Spleen (tissue), 11 donors: ENCODE data around the gene RHOF. TPM values are rescaled to one million over a fixed set of nuclear protein-coding genes. Genes with fewer than 3 reads are reported as not detected.
A peak's percentile ranks its signal among the peaks of the same experiment; 100 is the strongest.

Experiments used
- DNase-seq: peaks from one replicate; pipeline ENCODE4 v3.0.0-alpha.2; 2020
- H3K27ac ChIP-seq, 8 donors: fragments of 200-600 bp; sonication (generic) in 7 of 8; 1 replicate in 4 of 8; 2 replicates in 4 of 8; pipeline versions ENCODE4 v1.5.0 to v1.8.0; 2016 to 2021; ENCODE audit warnings: inconsistent platforms in 4 of 8, mild to moderate bottlenecking in 4 of 8, moderate library complexity in 1 of 8
- H3K27me3 ChIP-seq, 7 donors: fragments of 200-600 bp; sonication (generic) in 6 of 7; replicated peaks in 1 of 7; 1 replicate in 4 of 7; 2 replicates in 3 of 7; pipeline versions ENCODE4 v1.5.0 to v1.8.0; 2016 to 2021; ENCODE audit warnings: inconsistent platforms in 3 of 7, mild to moderate bottlenecking in 1 of 7
- H3K36me3 ChIP-seq, 6 donors: fragments of 200-600 bp; sonication (generic) in 5 of 6; 1 replicate in 4 of 6; 2 replicates in 2 of 6; pipeline versions ENCODE4 v1.5.0 to v1.8.0; 2016 to 2021; ENCODE audit warnings: inconsistent platforms in 2 of 6
- H3K4me1 ChIP-seq, 6 donors: fragments of 200-600 bp; sonication (generic) in 5 of 6; 1 replicate in 3 of 6; 2 replicates in 3 of 6; pipeline versions ENCODE4 v1.5.0 to v1.8.0; 2016 to 2021; ENCODE audit warnings: inconsistent platforms in 3 of 6
- H3K4me3 ChIP-seq, 8 donors: fragments of 200-600 bp; sonication (generic) in 7 of 8; 1 replicate in 4 of 8; 2 replicates in 4 of 8; pipeline versions ENCODE4 v1.5.0 to v1.8.0; 2016 to 2021; ENCODE audit warnings: inconsistent platforms in 4 of 8, mild to moderate bottlenecking in 4 of 8, moderate library complexity in 2 of 8
- H3K9me3 ChIP-seq, 8 donors: fragments of 200-600 bp; sonication (generic) in 7 of 8; 1 replicate in 4 of 8; 2 replicates in 4 of 8; pipeline versions ENCODE4 v1.5.0 to v1.8.0; 2016 to 2021; ENCODE audit warnings: inconsistent platforms in 4 of 8
- POLR2A ChIP-seq, 3 donors: fragments of 450-650 bp; IDR thresholded peaks; one replicate each; pipeline ENCODE4 v1.5.1; 2017; ENCODE audit warnings: antibody characterized with exemption in 3 of 3, mild to moderate bottlenecking in 1 of 3
- POLR2AphosphoS5 ChIP-seq, 3 donors: sonication (generic); formaldehyde crosslinking; IDR thresholded peaks; one replicate each; pipeline ENCODE4 v1.5.1; 2017; ENCODE audit warnings: antibody characterized with exemption in 3 of 3
- WGBS, 5 donors: extraction: QIAGEN DNeasy Blood & Tissue Kit in 3 of 5; methylation state at CpG; one replicate each; pipeline versions ENCODE4 v1.1.5 to v1.1.7; 2013 to 2018; 5-methylcytosine and 5-hydroxymethylcytosine counted together
- intact Hi-C: fragments of 100-400 bp; cut with DNase I; formaldehyde crosslinking; loops from one replicate; pipeline ENCODE4 v1.15.0; 2023; ENCODE audit warnings: low total_unique reads
- polyA plus RNA-seq, 3 donors: library from polyadenylated mRNA; stranded (reverse); fragments of 200-250 nt; gene quantifications; one replicate each; pipeline ENCODE4 v1.2.1, GENCODE V29; 2013
- total RNA-seq, 7 donors: library from RNA; depleted of rRNA in 3 of 7; stranded (reverse); fragments of >200 nt in 3 of 7; fragmentation: NEBNext Ultra II Directional in 4 of 7; extraction: Animal tissue kit (Norgen Biotek cat#: 25700) in 4 of 7; gene quantifications; one replicate each; pipeline versions ENCODE4 v1.1.0 to v1.2.1, GENCODE V29; 2016 to 2021
- TF ChIP-seq, protein P1 (sequence below), 11 experiments: fragments of 200-600 bp in 7 of 11; fragments of 450-650 bp in 4 of 11; sonication (generic) in 4 of 11; IDR thresholded peaks in 8 of 11; conservative IDR thresholded peaks in 3 of 11; 1 replicate in 7 of 11; 2 replicates in 4 of 11; pipeline versions ENCODE4 v1.4.0 to v1.8.0; 2016 to 2021; ENCODE audit warnings: antibody characterized with exemption in 11 of 11, inconsistent platforms in 4 of 11, mild to moderate bottlenecking in 1 of 11
- donor health status: healthy with polysubstance abuse.
- donor health status: DM: no; HTN: no; CAD: no; lungs with moderate emphysema.
- donor health status: DM: no; HTN: no; CAD: no.
- donor health status: Bipolar disorder and iron deficiency.
- donor health status: healthy.
- donor health status: DM: no; HTN: no; CAD: no.
- donor health status: DM: yes; HTN: yes; CAD: no.

Gene RHOF
- total and polyA plus RNA-seq, 10 donors: 18.4 to 71.7 (median 52.6) TPM

GRCh38 chr12:121817648-121818043, 24.2 kb upstream of the RHOF start:
- 94 to 97% (median 96%) methylated on average over 18 of the region's 18 CpGs for WGBS, 5 donors
- TF ChIP-seq, protein P1, sequence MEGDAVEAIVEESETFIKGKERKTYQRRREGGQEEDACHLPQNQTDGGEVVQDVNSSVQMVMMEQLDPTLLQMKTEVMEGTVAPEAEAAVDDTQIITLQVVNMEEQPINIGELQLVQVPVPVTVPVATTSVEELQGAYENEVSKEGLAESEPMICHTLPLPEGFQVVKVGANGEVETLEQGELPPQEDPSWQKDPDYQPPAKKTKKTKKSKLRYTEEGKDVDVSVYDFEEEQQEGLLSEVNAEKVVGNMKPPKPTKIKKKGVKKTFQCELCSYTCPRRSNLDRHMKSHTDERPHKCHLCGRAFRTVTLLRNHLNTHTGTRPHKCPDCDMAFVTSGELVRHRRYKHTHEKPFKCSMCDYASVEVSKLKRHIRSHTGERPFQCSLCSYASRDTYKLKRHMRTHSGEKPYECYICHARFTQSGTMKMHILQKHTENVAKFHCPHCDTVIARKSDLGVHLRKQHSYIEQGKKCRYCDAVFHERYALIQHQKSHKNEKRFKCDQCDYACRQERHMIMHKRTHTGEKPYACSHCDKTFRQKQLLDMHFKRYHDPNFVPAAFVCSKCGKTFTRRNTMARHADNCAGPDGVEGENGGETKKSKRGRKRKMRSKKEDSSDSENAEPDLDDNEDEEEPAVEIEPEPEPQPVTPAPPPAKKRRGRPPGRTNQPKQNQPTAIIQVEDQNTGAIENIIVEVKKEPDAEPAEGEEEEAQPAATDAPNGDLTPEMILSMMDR (IDR thresholded peaks at IDR 0.05 in 8 of 11, conservative IDR thresholded peaks at IDR 0.05 in 3 of 11): no peak
- TF ChIP-seq POLR2AphosphoS5 (IDR thresholded peaks at IDR 0.05) (peak in 1 of 3 donors; percentile 48), POLR2A (IDR thresholded peaks at IDR 0.05) (no peak)
- Histone ChIP-seq H3K4me3 (no peak overlapping the region), H3K27me3 (no peaks in the 10 kb centered on the region), H3K4me1 (peaks cover 10 to 39% (median 15%) of the 10 kb centered on the region in 6 donors), H3K27ac (no peak overlapping the region), H3K9me3 (no peaks in the 10 kb centered on the region), H3K36me3 (peaks cover 15 to 100% (median 88%) of the 10 kb centered on the region in 6 donors)
- intact Hi-C loops: no loop called here
- DNase-seq: no peak

GRCh38 chr12:121816925-121817647, 23.6 kb upstream of the RHOF start:
- intact Hi-C loops: no loop called here
- no peak for DNase-seq
- WGBS, 5 donors: 92 to 96% (median 94%) methylated on average over 43 to 47 of the region's 47 CpGs

DNA sequence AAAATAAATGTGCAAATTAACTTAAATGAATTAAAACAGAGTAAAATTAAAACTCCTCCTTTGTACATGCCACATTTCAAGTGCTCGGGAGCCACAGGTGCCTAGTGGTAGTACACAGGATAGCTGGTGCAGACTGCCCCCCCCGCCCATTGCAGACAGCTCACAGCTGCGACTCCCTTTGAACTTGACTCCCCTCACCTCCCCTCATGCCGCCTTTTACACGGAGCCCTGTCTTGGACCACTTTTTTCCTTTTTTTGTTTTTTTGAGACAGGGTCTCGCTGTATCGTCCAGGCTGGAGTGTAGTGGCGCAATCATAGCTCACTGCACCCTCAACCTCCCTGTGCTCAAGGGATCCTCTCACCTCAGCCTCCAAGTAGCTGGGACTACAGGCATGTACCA, 21.8 kb upstream of the RHOF start:
- peaks cover 14 to 95% (median 72%) of the 10 kb centered on the region in 6 donors for H3K36me3 ChIP-seq
- H3K27ac ChIP-seq: no peak overlapping the region
- H3K4me1 ChIP-seq: peaks cover 32 to 62% (median 39%) of the 10 kb centered on the region in 6 donors
- H3K4me3 ChIP-seq: no peak overlapping the region
- DNase-seq: no peak
- 86 to 93% (median 90%) methylated on average over 8 of the region's 8 CpGs for WGBS, 5 donors
- TF ChIP-seq POLR2A (IDR thresholded peaks at IDR 0.05): no peak
- TF ChIP-seq, protein P1 (IDR thresholded peaks at IDR 0.05 in 8 of 11, conservative IDR thresholded peaks at IDR 0.05 in 3 of 11): no peak
- TF ChIP-seq POLR2AphosphoS5 (IDR thresholded peaks at IDR 0.05): no peak
- intact Hi-C loops: no loop called here
- H3K27me3 ChIP-seq: no peaks in the 10 kb centered on the region
- no peaks in the 10 kb centered on the region for H3K9me3 ChIP-seq

More at GRCh38 chr12:121816925-121817647, 23.6 kb upstream of the RHOF start:
- no peaks in the 10 kb centered on the region for H3K27me3 ChIP-seq
- peak in 2 of 3 donors; percentile 13 to 64 for TF ChIP-seq POLR2AphosphoS5 (IDR thresholded peaks at IDR 0.05)
- TF ChIP-seq, protein P1 (IDR thresholded peaks at IDR 0.05 in 8 of 11, conservative IDR thresholded peaks at IDR 0.05 in 3 of 11): no peak
- no peak overlapping the region for H3K27ac ChIP-seq
- peaks cover 15 to 98% (median 82%) of the 10 kb centered on the region in 6 donors for H3K36me3 ChIP-seq
- H3K9me3 ChIP-seq: no peaks in the 10 kb centered on the region
- H3K4me1 ChIP-seq: peaks cover 16 to 44% (median 20%) of the 10 kb centered on the region in 6 donors
- no peak overlapping the region for H3K4me3 ChIP-seq

GRCh38 chr12:121814429-121815119, 21.1 kb upstream of the RHOF start:
- TF ChIP-seq, protein P1 (IDR thresholded peaks at IDR 0.05 in 8 of 11, conservative IDR thresholded peaks at IDR 0.05 in 3 of 11): no peak
- TF ChIP-seq POLR2A (IDR thresholded peaks at IDR 0.05): no peak
- peak in 1 of 3 donors; percentile 29 for TF ChIP-seq POLR2AphosphoS5 (IDR thresholded peaks at IDR 0.05)
- intact Hi-C loops: no loop called here
- Histone ChIP-seq H3K27me3 (no peaks in the 10 kb centered on the region), H3K4me1 (peaks cover 32 to 69% (median 42%) of the 10 kb centered on the region in 6 donors), H3K9me3 (no peaks in the 10 kb centered on the region), H3K36me3 (peaks cover 7 to 95% (median 72%) of the 10 kb centered on the region in 6 donors), H3K4me3 (no peak overlapping the region), H3K27ac (no peak overlapping the region)
- DNase-seq: peak; percentile 78
- WGBS, 5 donors: 90 to 95% (median 94%) methylated on average over 11 to 31 of the region's 31 CpGs
